SK-N-SH treated with all-trans-retinoic acid at 6 μM for 48 hours (cell line): ENCODE results near the gene RAD9B.

Source experiments
- ARNTL ChIP-seq: fragments of 450-650 bp; formaldehyde crosslinking; IDR thresholded peaks from 2 replicates; pipeline ENCODE4 v1.5.0; 2020; ENCODE audit warnings: low read depth, mild to moderate bottlenecking, moderate library complexity, borderline replicate concordance
- GLIS3 ChIP-seq: fragments of 250-450 bp; sonication (Bioruptor Pico); IDR thresholded peaks from 2 replicates; pipeline ENCODE4 v1.5.0; 2020; ENCODE audit warnings: mild to moderate bottlenecking, moderate library complexity
- PPARA ChIP-seq: fragments of 250-450 bp; sonication (Bioruptor Pico); IDR thresholded peaks from 2 replicates; pipeline ENCODE4 v1.5.0; 2020; ENCODE audit warnings: mild to moderate bottlenecking, borderline replicate concordance
- RARB ChIP-seq: fragments of 250-450 bp; sonication (Bioruptor Pico); IDR thresholded peaks from 2 replicates; pipeline ENCODE4 v1.8.0; 2021; ENCODE audit warnings: mild to moderate bottlenecking, moderate library complexity
- SNAI2 ChIP-seq: fragments of 250-450 bp; sonication (Bioruptor Pico); IDR thresholded peaks from 2 replicates; pipeline ENCODE4 v1.5.0; 2020; ENCODE audit warnings: mild to moderate bottlenecking, moderate library complexity
- ZFP3 ChIP-seq: fragments of 250-450 bp; sonication (Bioruptor Pico); IDR thresholded peaks from 2 replicates; pipeline ENCODE4 v1.5.0; 2020; ENCODE audit warnings: mild to moderate bottlenecking, moderate library complexity
- ZNF565 ChIP-seq: fragments of 450-650 bp; formaldehyde crosslinking; conservative IDR thresholded peaks from 2 replicates; pipeline ENCODE4 v1.5.0; 2020; ENCODE audit warnings: low read depth, mild to moderate bottlenecking, moderate library complexity
- TF ChIP-seq, protein P1 (sequence below): fragments of 250-450 bp; sonication (Bioruptor Pico); IDR thresholded peaks from 2 replicates; pipeline ENCODE4 v1.5.1; 2021; ENCODE audit warnings: mild to moderate bottlenecking, moderate library complexity
- TF ChIP-seq, protein P2 (sequence below): fragments of 250-450 bp; sonication (Bioruptor Pico); IDR thresholded peaks from 2 replicates; pipeline ENCODE4 v1.5.0; 2020; ENCODE audit warnings: mild to moderate bottlenecking, moderate library complexity
- TF ChIP-seq, protein P3 (sequence below): fragments of 250-450 bp; sonication (Bioruptor Pico); IDR thresholded peaks from 2 replicates; pipeline ENCODE4 v1.5.1; 2020; ENCODE audit warnings: low read depth, mild to moderate bottlenecking, moderate library complexity

DNA sequence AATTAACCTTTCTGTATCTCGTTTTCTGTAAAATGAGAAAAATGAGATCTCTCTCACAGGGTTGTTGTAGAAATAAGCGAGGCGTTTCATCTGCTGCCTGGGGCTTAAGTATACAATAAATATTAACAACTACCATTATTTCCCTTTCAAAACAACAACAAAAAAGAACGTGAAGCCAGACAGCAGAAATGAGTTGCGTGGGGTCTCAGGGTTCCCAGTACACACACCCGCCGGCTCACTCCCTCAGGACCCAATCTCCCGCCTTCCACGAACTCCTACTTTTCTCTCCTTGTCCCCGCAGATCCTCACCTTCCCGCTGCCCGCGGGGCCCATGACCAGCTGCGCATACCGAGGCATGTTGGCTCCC is 34.3 kb upstream of the RAD9B start:
- TF ChIP-seq GLIS3 (CRISPR knock-in tag) = no peak
- TF ChIP-seq, protein P1, sequence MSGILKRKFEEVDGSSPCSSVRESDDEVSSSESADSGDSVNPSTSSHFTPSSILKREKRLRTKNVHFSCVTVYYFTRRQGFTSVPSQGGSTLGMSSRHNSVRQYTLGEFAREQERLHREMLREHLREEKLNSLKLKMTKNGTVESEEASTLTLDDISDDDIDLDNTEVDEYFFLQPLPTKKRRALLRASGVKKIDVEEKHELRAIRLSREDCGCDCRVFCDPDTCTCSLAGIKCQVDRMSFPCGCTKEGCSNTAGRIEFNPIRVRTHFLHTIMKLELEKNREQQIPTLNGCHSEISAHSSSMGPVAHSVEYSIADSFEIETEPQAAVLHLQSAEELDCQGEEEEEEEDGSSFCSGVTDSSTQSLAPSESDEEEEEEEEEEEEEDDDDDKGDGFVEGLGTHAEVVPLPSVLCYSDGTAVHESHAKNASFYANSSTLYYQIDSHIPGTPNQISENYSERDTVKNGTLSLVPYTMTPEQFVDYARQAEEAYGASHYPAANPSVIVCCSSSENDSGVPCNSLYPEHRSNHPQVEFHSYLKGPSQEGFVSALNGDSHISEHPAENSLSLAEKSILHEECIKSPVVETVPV (CRISPR knock-in tag) = no peak
- TF ChIP-seq, protein P2, sequence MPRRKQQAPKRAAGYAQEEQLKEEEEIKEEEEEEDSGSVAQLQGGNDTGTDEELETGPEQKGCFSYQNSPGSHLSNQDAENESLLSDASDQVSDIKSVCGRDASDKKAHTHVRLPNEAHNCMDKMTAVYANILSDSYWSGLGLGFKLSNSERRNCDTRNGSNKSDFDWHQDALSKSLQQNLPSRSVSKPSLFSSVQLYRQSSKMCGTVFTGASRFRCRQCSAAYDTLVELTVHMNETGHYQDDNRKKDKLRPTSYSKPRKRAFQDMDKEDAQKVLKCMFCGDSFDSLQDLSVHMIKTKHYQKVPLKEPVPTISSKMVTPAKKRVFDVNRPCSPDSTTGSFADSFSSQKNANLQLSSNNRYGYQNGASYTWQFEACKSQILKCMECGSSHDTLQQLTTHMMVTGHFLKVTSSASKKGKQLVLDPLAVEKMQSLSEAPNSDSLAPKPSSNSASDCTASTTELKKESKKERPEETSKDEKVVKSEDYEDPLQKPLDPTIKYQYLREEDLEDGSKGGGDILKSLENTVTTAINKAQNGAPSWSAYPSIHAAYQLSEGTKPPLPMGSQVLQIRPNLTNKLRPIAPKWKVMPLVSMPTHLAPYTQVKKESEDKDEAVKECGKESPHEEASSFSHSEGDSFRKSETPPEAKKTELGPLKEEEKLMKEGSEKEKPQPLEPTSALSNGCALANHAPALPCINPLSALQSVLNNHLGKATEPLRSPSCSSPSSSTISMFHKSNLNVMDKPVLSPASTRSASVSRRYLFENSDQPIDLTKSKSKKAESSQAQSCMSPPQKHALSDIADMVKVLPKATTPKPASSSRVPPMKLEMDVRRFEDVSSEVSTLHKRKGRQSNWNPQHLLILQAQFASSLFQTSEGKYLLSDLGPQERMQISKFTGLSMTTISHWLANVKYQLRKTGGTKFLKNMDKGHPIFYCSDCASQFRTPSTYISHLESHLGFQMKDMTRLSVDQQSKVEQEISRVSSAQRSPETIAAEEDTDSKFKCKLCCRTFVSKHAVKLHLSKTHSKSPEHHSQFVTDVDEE = no peak
- TF ChIP-seq SNAI2 (CRISPR knock-in tag) = no peak
- no peak for TF ChIP-seq ZNF565 (CRISPR knock-in tag)
- TF ChIP-seq, protein P3, sequence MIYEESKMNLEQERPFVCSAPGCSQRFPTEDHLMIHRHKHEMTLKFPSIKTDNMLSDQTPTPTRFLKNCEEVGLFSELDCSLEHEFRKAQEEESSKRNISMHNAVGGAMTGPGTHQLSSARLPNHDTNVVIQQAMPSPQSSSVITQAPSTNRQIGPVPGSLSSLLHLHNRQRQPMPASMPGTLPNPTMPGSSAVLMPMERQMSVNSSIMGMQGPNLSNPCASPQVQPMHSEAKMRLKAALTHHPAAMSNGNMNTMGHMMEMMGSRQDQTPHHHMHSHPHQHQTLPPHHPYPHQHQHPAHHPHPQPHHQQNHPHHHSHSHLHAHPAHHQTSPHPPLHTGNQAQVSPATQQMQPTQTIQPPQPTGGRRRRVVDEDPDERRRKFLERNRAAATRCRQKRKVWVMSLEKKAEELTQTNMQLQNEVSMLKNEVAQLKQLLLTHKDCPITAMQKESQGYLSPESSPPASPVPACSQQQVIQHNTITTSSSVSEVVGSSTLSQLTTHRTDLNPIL (CRISPR knock-in tag) = no peak
- no peak for TF ChIP-seq ARNTL (CRISPR knock-in tag)
- no peak for TF ChIP-seq PPARA
- peak; percentile 22; the same call in 1 of the 2 replicates for TF ChIP-seq ZFP3
- TF ChIP-seq RARB (CRISPR knock-in tag) = no peak
